Measurements from ENCODE around the gene MYOZ3. TPM values are rescaled to one million over a fixed set of nuclear protein-coding genes. Genes with fewer than 3 reads are reported as not detected.

The MYOZ3 gene
- total RNA-seq, 1 donor = 0.72 TPM

GRCh38 chr5:150616024-150616470 is 45.0 kb upstream of the MYOZ3 start:
- peak; percentile 49 for DNase-seq (ENCODE audit: low read depth)
- H3K4me3 ChIP-seq (ENCODE audit: low read depth, low read length) = no peak overlapping the region
- no peak for TF ChIP-seq CTCF (IDR thresholded peaks at IDR 0.05; ENCODE audit: insufficient read depth, low read length)

DNA sequence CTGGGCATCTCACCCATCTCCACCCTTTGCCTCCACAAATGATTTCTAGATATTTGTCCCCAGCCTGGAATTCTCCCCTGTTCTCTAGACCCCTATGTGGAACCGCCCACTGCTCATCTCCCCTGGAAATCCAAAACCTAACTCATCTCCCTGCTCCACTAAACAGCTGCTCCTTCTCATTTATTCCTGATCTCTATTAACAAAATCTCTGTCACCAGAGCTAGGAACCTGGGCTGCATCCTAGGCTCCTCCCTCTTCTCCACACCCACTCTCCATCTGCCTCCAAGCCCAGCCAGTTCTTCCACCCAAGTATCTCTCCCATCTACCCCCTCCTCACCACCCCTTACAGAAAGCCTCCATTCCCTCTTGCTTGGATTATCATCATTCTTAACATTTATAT is 44.5 kb upstream of the MYOZ3 start:
- no peak for DNase-seq (ENCODE audit: low read depth)
- no peak for TF ChIP-seq CTCF (IDR thresholded peaks at IDR 0.05; ENCODE audit: insufficient read depth, low read length)
- H3K4me3 ChIP-seq (ENCODE audit: low read depth, low read length) = no peak overlapping the region

DNA sequence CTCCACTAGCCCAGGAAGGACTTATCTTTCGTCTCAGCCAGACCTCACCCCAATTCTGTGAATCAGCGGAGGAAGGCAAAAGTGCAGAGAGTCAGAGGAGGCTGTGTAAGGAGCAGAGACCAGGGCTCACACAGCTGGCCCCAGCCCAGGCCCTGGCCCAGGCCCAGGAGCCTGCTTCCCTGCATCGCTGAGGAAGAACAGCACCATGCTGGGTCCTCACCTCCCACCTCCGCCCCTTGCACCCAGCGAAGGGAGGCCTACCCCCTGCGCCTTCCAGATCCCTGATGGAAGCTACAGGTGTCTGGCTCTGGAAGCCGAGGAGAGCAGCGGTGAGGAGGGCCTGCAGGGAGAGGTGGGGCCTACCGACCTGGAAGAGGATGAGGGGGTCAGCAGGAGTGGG is 42.9 kb upstream of the MYOZ3 start:
- TF ChIP-seq CTCF (IDR thresholded peaks at IDR 0.05; ENCODE audit: insufficient read depth, low read length) = no peak
- no peak overlapping the region for H3K4me3 ChIP-seq (ENCODE audit: low read depth, low read length)
- no peak for DNase-seq (ENCODE audit: low read depth)

DNA sequence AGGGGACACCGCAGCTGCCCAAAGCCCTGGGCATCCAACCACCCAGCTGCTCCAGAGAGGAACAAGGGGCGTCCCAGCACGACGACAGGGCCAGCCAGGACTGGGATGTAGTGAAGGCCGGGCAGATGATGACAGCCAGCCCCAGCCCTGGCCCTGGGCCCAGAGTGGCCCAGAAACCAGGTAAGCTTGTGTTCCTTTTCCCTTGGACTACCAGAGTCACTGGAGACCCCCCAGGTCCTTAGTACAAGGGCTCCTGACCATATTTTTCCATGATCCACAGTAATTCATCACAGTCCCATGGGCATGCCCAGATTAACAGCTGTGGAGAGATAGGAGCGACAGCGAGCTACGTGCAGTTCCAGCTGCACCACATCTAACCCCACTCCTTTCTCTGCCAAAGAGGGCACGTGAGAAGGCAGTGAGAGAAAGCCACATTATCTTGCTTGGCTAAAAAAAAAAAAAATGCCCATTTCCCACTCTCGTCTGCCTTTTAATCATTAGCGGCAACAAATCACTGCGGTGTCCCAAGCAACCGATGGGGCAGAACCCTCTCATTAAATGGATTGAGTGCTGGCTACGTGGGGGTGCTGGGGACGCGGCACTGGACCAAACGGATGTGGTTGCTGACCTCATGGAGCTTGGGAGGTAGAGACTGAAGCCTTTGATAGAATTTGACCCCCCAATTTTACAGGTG is 42.3 kb upstream of the MYOZ3 start:
- no peak for TF ChIP-seq CTCF (IDR thresholded peaks at IDR 0.05; ENCODE audit: insufficient read depth, low read length)
- no peak overlapping the region for H3K4me3 ChIP-seq (ENCODE audit: low read depth, low read length)
- peak; percentile 35 for DNase-seq (ENCODE audit: low read depth)

DNA sequence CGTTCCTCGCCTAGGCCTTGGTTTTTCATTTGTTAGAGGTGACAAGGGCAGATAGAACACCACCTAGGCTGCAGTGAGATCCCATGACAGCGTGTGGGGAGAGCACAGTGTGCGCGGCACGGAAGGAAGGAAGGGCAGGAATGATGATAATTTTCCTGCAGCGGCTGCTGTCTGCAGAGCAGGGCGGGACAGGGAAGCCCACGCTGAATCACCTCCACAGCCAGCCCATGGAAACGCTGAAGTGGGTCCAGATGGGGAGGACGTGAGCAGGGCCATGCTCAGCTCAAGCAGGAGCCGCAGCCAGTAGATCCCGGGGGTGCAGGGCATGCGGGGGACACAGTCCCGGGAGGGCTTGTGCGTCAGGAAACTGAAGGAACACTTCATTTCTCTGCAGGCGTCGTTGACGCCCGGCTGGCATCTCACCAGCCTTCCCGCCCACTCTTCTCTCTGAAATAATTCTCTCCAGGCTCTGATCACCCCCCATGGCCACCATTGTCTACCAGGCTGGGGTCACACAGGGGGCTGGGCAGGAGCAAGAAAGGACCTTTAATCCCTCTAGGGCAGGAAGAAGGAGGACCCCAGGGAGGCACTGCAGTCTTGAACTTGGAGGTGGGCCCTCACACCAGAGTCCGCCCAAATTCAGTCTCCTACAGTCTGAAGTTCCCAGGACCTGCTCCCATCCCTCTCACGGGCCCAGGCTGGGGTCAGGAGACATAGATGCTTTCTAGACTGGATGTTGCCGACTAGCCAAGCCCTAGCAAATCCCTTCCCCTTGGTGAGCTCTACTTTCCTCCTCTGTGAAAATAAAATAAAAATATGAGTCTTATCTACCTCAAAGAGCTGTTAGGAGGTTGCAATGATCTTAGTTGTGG is 41.5 kb upstream of the MYOZ3 start:
- no peak overlapping the region for H3K4me3 ChIP-seq (ENCODE audit: low read depth, low read length)
- no peak for TF ChIP-seq CTCF (IDR thresholded peaks at IDR 0.05; ENCODE audit: insufficient read depth, low read length)

DNA sequence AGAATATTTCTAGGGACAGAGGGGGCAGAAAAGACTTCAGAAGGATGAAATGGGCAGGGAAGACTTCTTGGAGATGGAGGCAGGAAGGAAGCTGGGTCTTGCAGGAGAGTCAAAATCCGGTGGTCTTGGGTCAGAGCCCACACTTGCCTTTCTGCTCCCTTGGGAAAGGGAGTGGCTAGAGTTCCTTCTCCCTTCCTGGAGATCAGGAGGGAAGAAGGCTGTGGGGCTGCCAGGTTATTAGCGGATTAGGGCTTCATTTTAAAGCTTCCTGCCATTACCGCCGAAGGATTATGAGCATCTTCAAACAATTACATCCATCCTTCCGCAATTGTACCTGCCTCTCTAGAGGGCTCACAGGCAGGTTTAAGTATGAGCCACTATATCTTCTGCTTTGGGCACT is 39.8 kb upstream of the MYOZ3 start:
- H3K4me3 ChIP-seq (ENCODE audit: low read depth, low read length) = no peak overlapping the region
- DNase-seq (ENCODE audit: low read depth) = no peak
- TF ChIP-seq CTCF (IDR thresholded peaks at IDR 0.05; ENCODE audit: insufficient read depth, low read length) = no peak

More for the DNA sequence above, 41.5 kb upstream of the MYOZ3 start:
- no peak for DNase-seq (ENCODE audit: low read depth)
